A204.1 (cell line): ENCODE data around the gene PLCB4.

ENCODE experiments used
- FAIRE-seq: peaks from 2 replicates; lab custom pipeline; 2012; peaks lifted over from hg19 to GRCh38; lab: Jason Lieb, UNC

The PLCB4 gene

GRCh38 chr20:9270831-9271230, 201.9 kb downstream of the PLCB4 start:
- no peak for FAIRE-seq

- no peak for FAIRE-seq
These were observed 208.1 kb downstream of the PLCB4 start for GRCh38 chr20:9276966-9277468.

GRCh38 chr20:9279918-9280401, 211.1 kb downstream of the PLCB4 start:
- no peak for FAIRE-seq

GRCh38 chr20:9280666-9281065, 211.8 kb downstream of the PLCB4 start:
- no peak for FAIRE-seq

GRCh38 chr20:9281803-9282202, 212.9 kb downstream of the PLCB4 start:
- no peak for FAIRE-seq

- FAIRE-seq = no peak
These were observed 216.7 kb downstream of the PLCB4 start for GRCh38 chr20:9285617-9286016.

- no peak for FAIRE-seq
These were observed 217.9 kb downstream of the PLCB4 start for GRCh38 chr20:9286501-9287461.

- FAIRE-seq = no peak
These were observed 218.9 kb downstream of the PLCB4 start for GRCh38 chr20:9287826-9288225.

- FAIRE-seq = no peak
These were observed 221.4 kb downstream of the PLCB4 start for GRCh38 chr20:9290331-9290730.

GRCh38 chr20:9293145-9293544, 224.3 kb downstream of the PLCB4 start:
- FAIRE-seq = no peak

GRCh38 chr20:9294041-9294440, 225.2 kb downstream of the PLCB4 start:
- FAIRE-seq = no peak

GRCh38 chr20:9298906-9299305, 230.0 kb downstream of the PLCB4 start:
- no peak for FAIRE-seq

- FAIRE-seq = no peak
These were observed 231.2 kb downstream of the PLCB4 start for GRCh38 chr20:9300080-9300479.

- FAIRE-seq = no peak
These were observed 231.6 kb downstream of the PLCB4 start for GRCh38 chr20:9300534-9300933.

- FAIRE-seq = no peak
These were observed 232.5 kb downstream of the PLCB4 start for GRCh38 chr20:9301129-9302090.

GRCh38 chr20:9302091-9302462, 233.2 kb downstream of the PLCB4 start:
- no peak for FAIRE-seq

GRCh38 chr20:9306521-9306920, 237.6 kb downstream of the PLCB4 start:
- FAIRE-seq = no peak

- no peak for FAIRE-seq
These were observed 239.2 kb downstream of the PLCB4 start for GRCh38 chr20:9308056-9308455.

- no peak for FAIRE-seq
These were observed 242.2 kb downstream of the PLCB4 start for GRCh38 chr20:9311132-9311531.

GRCh38 chr20:9319687-9320384, 250.9 kb downstream of the PLCB4 start:
- no peak for FAIRE-seq

- FAIRE-seq = no peak
These were observed 252.1 kb downstream of the PLCB4 start for GRCh38 chr20:9321007-9321406.

GRCh38 chr20:9322661-9323060, 253.8 kb downstream of the PLCB4 start:
- no peak for FAIRE-seq
